ENCODE measurements around the gene CASQ1. TPM values are rescaled to one million over a fixed set of nuclear protein-coding genes. Genes with fewer than 3 reads are reported as not detected.
A peak's percentile ranks its signal among the peaks of the same experiment; 100 is the strongest.

CASQ1 gene
- total RNA-seq = 1 to 10 TPM in 3 of 4 donors, under 1 TPM in 1; 0.66 to 9.4 (median 2.4) TPM
- polyA plus RNA-seq = under 1 TPM in 2 of 3 donors, not detected in 1; 0.28 to 0.60 TPM

- Histone ChIP-seq H3K4me3 (no peak within 1 kb of the TSS), H3K4me1 (peaks cover 0 to 37% (median 31%) of the 10 kb centered on the region in 4 donors), H3K27ac (peak within 1 kb of the TSS in 2 of 4 donors; percentile 2 to 56), H3K36me3 (no peaks in the 10 kb centered on the region), H3K9me3 (no peaks in the 10 kb centered on the region), H3K27me3 (no peaks in the 10 kb centered on the region)
- peak; percentile 79 for DNase-seq
- intact Hi-C loops (cut with DNase I) = no loop called here
- TF ChIP-seq EP300 (IDR thresholded peaks at IDR 0.05) (no peak), POLR2A (IDR thresholded peaks at IDR 0.05) (no peak)
- WGBS, 2 donors = 64 to 80% methylated on average over 15 of the region's 15 CpGs
Measured at GRCh38 chr1:160189649-160190625, at the start of gene CASQ1. CASQ1 (plus strand) TSS chr1:160190575; CDS start chr1:160190752, 177 bp downstream.

- no peak overlapping the region for H3K4me3 ChIP-seq
- no peaks in the 10 kb centered on the region for H3K9me3 ChIP-seq
- H3K27me3 ChIP-seq = no peaks in the 10 kb centered on the region
- TF ChIP-seq EP300 (IDR thresholded peaks at IDR 0.05) (no peak), POLR2A (IDR thresholded peaks at IDR 0.05) (no peak), CTCF (IDR thresholded peaks at IDR 0.05) (no peak), POLR2AphosphoS5 (IDR thresholded peaks at IDR 0.05) (no peak)
- DNase-seq = no peak
- intact Hi-C loops (cut with DNase I) = no loop called here
- peaks cover 8 to 47% (median 10%) of the 10 kb centered on the region in 4 donors for H3K36me3 ChIP-seq
- H3K4me1 ChIP-seq = no peaks in the 10 kb centered on the region
- no peak overlapping the region for H3K27ac ChIP-seq
- WGBS, 2 donors = 24 to 36% methylated on average over 1 of the region's 1 CpG
Measured at GRCh38 chr1:160143695-160144094, 46.7 kb upstream of the CASQ1 start.

- Histone ChIP-seq H3K27me3 (no peaks in the 10 kb centered on the region), H3K36me3 (peaks cover under 1 to 35% (median 4%) of the 10 kb centered on the region in 4 donors), H3K4me1 (peaks cover 0 to 9% (median 4%) of the 10 kb centered on the region in 4 donors), H3K4me3 (no peak overlapping the region), H3K27ac (no peak overlapping the region), H3K9me3 (no peaks in the 10 kb centered on the region)
- no peak for DNase-seq
- WGBS, 2 donors = 77 to 79% methylated on average over 4 of the region's 4 CpGs
- intact Hi-C loops (cut with DNase I) = no loop called here
- TF ChIP-seq CTCF (IDR thresholded peaks at IDR 0.05) (no peak), POLR2A (IDR thresholded peaks at IDR 0.05) (no peak), POLR2AphosphoS5 (IDR thresholded peaks at IDR 0.05) (no peak), EP300 (IDR thresholded peaks at IDR 0.05) (no peak)
Measured at GRCh38 chr1:160144921-160145320, 45.5 kb upstream of the CASQ1 start.

- 94 to 95% methylated on average over 14 of the region's 14 CpGs for WGBS, 2 donors
- Histone ChIP-seq H3K9me3 (no peaks in the 10 kb centered on the region), H3K4me1 (peaks cover 0 to 10% (median 4%) of the 10 kb centered on the region in 4 donors), H3K27ac (no peak overlapping the region), H3K27me3 (no peaks in the 10 kb centered on the region), H3K36me3 (peaks cover 0 to 23% (median 0%) of the 10 kb centered on the region in 4 donors), H3K4me3 (no peak overlapping the region)
- intact Hi-C loops (cut with DNase I) = no loop called here
- DNase-seq = no peak
- TF ChIP-seq POLR2A (IDR thresholded peaks at IDR 0.05) (no peak), EP300 (IDR thresholded peaks at IDR 0.05) (no peak), POLR2AphosphoS5 (IDR thresholded peaks at IDR 0.05) (no peak), CTCF (IDR thresholded peaks at IDR 0.05) (no peak)
Measured at GRCh38 chr1:160146107-160146506, 44.3 kb upstream of the CASQ1 start.

GRCh38 chr1:160148121-160148520 is 42.3 kb upstream of the CASQ1 start:
- H3K9me3 ChIP-seq = no peaks in the 10 kb centered on the region
- TF ChIP-seq EP300 (IDR thresholded peaks at IDR 0.05) (no peak), CTCF (IDR thresholded peaks at IDR 0.05) (no peak), POLR2A (IDR thresholded peaks at IDR 0.05) (no peak), POLR2AphosphoS5 (IDR thresholded peaks at IDR 0.05) (no peak)
- peaks cover 0 to 10% (median 4%) of the 10 kb centered on the region in 4 donors for H3K4me1 ChIP-seq
- DNase-seq = no peak
- H3K27me3 ChIP-seq = no peaks in the 10 kb centered on the region
- no peak overlapping the region for H3K27ac ChIP-seq
- WGBS, 2 donors = 89 to 95% methylated on average over 3 of the region's 3 CpGs
- intact Hi-C loops (cut with DNase I) = no loop called here
- H3K36me3 ChIP-seq = peaks cover 0 to 3% (median 0%) of the 10 kb centered on the region in 4 donors
- no peak overlapping the region for H3K4me3 ChIP-seq
